NCI-H1105 treated with DMSO at 0.1 percent for 48 hours (cell line): Measurements from ENCODE around the gene IRF3.

Experiments used
- DNase-seq: peaks from one replicate; lab custom pipeline; 2025; lab: John Stamatoyannopoulos, UW

Gene IRF3

GRCh38 chr19:49665351-49666119 is at the start of gene IRF3, which contains the start of gene BCL2L12:
Gene IRF3 (minus strand): TSS chr19:49665857. CDS start chr19:49664838, 1,019 bp downstream.
Gene BCL2L12 (plus strand): TSS chr19:49665933. CDS start chr19:49666693, 760 bp downstream.
- peak; percentile 88 for DNase-seq

- no peak for DNase-seq
Measured at GRCh38 chr19:49713236-49713845, 47.7 kb upstream of the IRF3 start.

- DNase-seq, result no peak
Measured at GRCh38 chr19:49712397-49712859, 46.8 kb upstream of the IRF3 start.

- DNase-seq, result no peak
Measured at GRCh38 chr19:49710372-49710951, 44.8 kb upstream of the IRF3 start.

GRCh38 chr19:49705919-49706318 is 40.3 kb upstream of the IRF3 start:
- DNase-seq, result no peak

GRCh38 chr19:49704888-49705642 is 39.4 kb upstream of the IRF3 start:
- DNase-seq, result no peak

GRCh38 chr19:49701271-49701786 is 35.7 kb upstream of the IRF3 start:
- no peak for DNase-seq

GRCh38 chr19:49700563-49700962 is 34.9 kb upstream of the IRF3 start:
- no peak for DNase-seq

GRCh38 chr19:49699364-49699763 is 33.7 kb upstream of the IRF3 start:
- no peak for DNase-seq

- DNase-seq, result no peak
Measured at GRCh38 chr19:49696865-49697264, 31.2 kb upstream of the IRF3 start.

GRCh38 chr19:49696115-49696514 is 30.5 kb upstream of the IRF3 start:
- DNase-seq, result no peak

GRCh38 chr19:49692147-49692506 is 26.5 kb upstream of the IRF3 start:
- no peak for DNase-seq

GRCh38 chr19:49691243-49692146 is 25.8 kb upstream of the IRF3 start:
- DNase-seq, result peak; percentile 78

- peak; percentile 90 for DNase-seq
Measured at GRCh38 chr19:49690656-49691242, 25.1 kb upstream of the IRF3 start, which contains the start of gene CPT1C. Gene CPT1C (plus strand): TSS chr19:49691116. CDS start chr19:49692253, 1,137 bp downstream.

- no peak for DNase-seq
Measured at GRCh38 chr19:49690079-49690655, 24.5 kb upstream of the IRF3 start.

GRCh38 chr19:49689133-49690078 is 23.7 kb upstream of the IRF3 start, which contains the start of gene ADM5:
Gene ADM5 (plus strand): TSS chr19:49689594. CDS start chr19:49689838, 244 bp downstream.
- peak; percentile 73 for DNase-seq

GRCh38 chr19:49688531-49689132 is 23.0 kb upstream of the IRF3 start:
- no peak for DNase-seq

GRCh38 chr19:49687566-49688316 is 22.1 kb upstream of the IRF3 start:
- no peak for DNase-seq
